ENCODE results near the gene EPB41L3. TPM values are rescaled to one million over a fixed set of nuclear protein-coding genes. Genes with fewer than 3 reads are reported as not detected.

The EPB41L3 gene
- total RNA-seq, 4 donors from 2014 or later, result 32.0 to 60.6 (median 41.8) TPM

DNA sequence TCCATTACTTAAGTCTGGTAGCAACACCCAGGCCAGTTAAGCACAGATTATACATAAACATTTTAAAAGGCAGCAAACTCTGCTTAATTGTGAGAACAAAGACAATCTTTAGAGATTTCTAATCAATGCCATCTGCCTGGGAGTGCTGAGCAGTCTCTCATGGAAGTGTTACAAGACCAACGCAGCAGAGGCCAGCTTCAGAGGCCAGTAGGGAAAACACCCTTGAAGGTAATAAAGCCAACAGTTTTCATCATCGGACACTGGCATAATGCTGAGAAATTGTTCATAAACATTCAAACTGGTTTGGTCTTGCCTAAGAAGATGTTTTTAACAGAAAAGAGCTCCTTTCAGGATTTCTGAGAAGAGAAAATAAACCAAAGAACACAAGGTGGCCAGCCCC, 35.0 kb downstream of the EPB41L3 start:
- Histone ChIP-seq H3K4me3 (no peak overlapping the region), H3K27ac (replicated peaks in 1 of 4) (no peak overlapping the region), H3K27me3 (peaks cover 0 to 4% (median 0%) of the 10 kb centered on the region in 4 donors), H3K9me3 (no peaks in the 10 kb centered on the region), H3K36me3 (no peaks in the 10 kb centered on the region), H3K4me1 (no peaks in the 10 kb centered on the region)
- intact Hi-C loops (cut with DNase I), result no loop called here
- TF ChIP-seq, protein P1, sequence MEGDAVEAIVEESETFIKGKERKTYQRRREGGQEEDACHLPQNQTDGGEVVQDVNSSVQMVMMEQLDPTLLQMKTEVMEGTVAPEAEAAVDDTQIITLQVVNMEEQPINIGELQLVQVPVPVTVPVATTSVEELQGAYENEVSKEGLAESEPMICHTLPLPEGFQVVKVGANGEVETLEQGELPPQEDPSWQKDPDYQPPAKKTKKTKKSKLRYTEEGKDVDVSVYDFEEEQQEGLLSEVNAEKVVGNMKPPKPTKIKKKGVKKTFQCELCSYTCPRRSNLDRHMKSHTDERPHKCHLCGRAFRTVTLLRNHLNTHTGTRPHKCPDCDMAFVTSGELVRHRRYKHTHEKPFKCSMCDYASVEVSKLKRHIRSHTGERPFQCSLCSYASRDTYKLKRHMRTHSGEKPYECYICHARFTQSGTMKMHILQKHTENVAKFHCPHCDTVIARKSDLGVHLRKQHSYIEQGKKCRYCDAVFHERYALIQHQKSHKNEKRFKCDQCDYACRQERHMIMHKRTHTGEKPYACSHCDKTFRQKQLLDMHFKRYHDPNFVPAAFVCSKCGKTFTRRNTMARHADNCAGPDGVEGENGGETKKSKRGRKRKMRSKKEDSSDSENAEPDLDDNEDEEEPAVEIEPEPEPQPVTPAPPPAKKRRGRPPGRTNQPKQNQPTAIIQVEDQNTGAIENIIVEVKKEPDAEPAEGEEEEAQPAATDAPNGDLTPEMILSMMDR (IDR thresholded peaks at IDR 0.05), result no peak
- no peak for TF ChIP-seq POLR2AphosphoS5 (IDR thresholded peaks at IDR 0.05)
- TF ChIP-seq EP300 (IDR thresholded peaks at IDR 0.05), result no peak
- TF ChIP-seq POLR2A (IDR thresholded peaks at IDR 0.05; ENCODE audit: low read depth), result no peak
- no peak for DNase-seq (ENCODE audit: extremely low spot score)
- WGBS, result 81% methylated on average over 2 of the region's 2 CpGs

DNA sequence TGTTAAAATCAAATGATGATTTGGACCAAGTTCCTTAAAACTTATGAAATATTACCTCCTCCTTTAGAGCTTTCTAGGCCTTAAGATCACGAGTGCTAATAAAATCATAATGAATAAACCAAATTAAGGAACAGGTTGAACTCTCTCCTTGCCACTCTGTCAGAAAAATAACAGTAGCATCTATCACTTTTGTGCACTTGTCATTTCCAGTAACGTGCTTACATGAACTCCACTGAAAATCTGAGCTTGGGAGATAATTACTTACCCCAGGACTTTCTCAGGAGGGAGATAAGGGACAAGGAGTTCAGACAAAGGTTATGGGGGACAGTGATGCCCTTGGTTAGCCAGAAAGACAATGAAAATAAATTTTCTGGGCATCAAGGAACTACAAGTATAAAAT, 36.0 kb downstream of the EPB41L3 start:
- H3K4me1 ChIP-seq, result no peaks in the 10 kb centered on the region
- H3K4me3 ChIP-seq, result no peak overlapping the region
- intact Hi-C loops (cut with DNase I), result no loop called here
- TF ChIP-seq POLR2A (IDR thresholded peaks at IDR 0.05; ENCODE audit: low read depth), result no peak
- TF ChIP-seq, protein P1 (IDR thresholded peaks at IDR 0.05), result no peak
- TF ChIP-seq EP300 (IDR thresholded peaks at IDR 0.05), result no peak
- TF ChIP-seq POLR2AphosphoS5 (IDR thresholded peaks at IDR 0.05), result no peak
- WGBS, result 61% methylated on average over 2 of the region's 2 CpGs
- no peaks in the 10 kb centered on the region for H3K36me3 ChIP-seq
- no peak overlapping the region for H3K27ac ChIP-seq (replicated peaks in 1 of 4)
- H3K9me3 ChIP-seq, result no peaks in the 10 kb centered on the region
- peaks cover 0 to 4% (median 0%) of the 10 kb centered on the region in 4 donors for H3K27me3 ChIP-seq
- DNase-seq (ENCODE audit: extremely low spot score), result no peak

DNA sequence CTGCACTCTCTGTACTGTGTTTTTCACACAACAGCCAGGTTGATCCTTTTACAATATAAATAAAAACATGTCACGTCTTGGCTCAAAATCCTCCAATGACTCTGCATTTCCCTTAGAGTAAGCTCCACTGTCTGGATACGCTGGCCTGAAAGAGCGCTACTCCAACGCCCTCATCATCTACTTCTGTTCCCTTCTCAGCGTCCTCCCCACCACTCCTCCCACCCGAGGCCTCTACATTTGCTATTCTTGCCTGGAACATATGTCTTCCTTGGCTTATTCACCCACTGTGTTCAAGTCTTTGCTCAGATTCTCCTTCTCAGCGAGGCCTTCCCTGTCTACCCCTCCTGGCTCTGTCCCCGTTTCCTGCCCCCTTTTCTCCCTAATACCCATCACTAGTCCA, 37.6 kb downstream of the EPB41L3 start:
- no peaks in the 10 kb centered on the region for H3K9me3 ChIP-seq
- no peak overlapping the region for H3K27ac ChIP-seq (replicated peaks in 1 of 4)
- H3K36me3 ChIP-seq, result no peaks in the 10 kb centered on the region
- TF ChIP-seq POLR2AphosphoS5 (IDR thresholded peaks at IDR 0.05) (no peak), POLR2A (IDR thresholded peaks at IDR 0.05; ENCODE audit: low read depth) (no peak), EP300 (IDR thresholded peaks at IDR 0.05) (no peak)
- TF ChIP-seq, protein P1 (IDR thresholded peaks at IDR 0.05), result no peak
- peaks cover 0 to 4% (median 0%) of the 10 kb centered on the region in 4 donors for H3K27me3 ChIP-seq
- intact Hi-C loops (cut with DNase I), result no loop called here
- no peak for DNase-seq (ENCODE audit: extremely low spot score)
- no peak overlapping the region for H3K4me3 ChIP-seq
- 95% methylated on average over 8 of the region's 8 CpGs for WGBS
- H3K4me1 ChIP-seq, result no peaks in the 10 kb centered on the region

DNA sequence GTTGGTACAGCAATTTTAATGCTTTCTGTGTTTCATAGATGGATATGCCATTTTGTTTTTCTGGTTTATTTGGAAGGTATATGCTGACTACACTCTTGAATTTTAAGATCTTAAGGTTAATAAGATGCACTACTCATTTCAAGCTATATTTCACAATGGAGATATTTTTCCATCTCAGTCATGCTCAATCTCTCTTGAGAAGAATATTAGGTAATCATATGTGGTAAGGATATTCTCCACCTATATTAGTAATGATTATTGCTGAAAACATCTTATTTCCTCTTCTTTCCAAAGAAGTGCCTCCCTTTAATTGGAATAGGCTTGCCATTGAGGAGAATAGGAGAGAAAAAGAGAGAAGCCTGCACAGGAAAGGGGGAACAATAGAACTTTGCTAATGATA, 40.1 kb downstream of the EPB41L3 start:
- no peaks in the 10 kb centered on the region for H3K4me1 ChIP-seq
- TF ChIP-seq POLR2AphosphoS5 (IDR thresholded peaks at IDR 0.05) (no peak), EP300 (IDR thresholded peaks at IDR 0.05) (no peak), POLR2A (IDR thresholded peaks at IDR 0.05; ENCODE audit: low read depth) (no peak)
- TF ChIP-seq, protein P1 (IDR thresholded peaks at IDR 0.05), result no peak
- H3K4me3 ChIP-seq, result no peak overlapping the region
- intact Hi-C loops (cut with DNase I), result no loop called here
- no peak for DNase-seq (ENCODE audit: extremely low spot score)
- H3K36me3 ChIP-seq, result no peaks in the 10 kb centered on the region
- no peaks in the 10 kb centered on the region for H3K9me3 ChIP-seq
- H3K27me3 ChIP-seq, result peaks cover 0 to 4% (median 0%) of the 10 kb centered on the region in 4 donors
- H3K27ac ChIP-seq (replicated peaks in 1 of 4), result no peak overlapping the region

All from esophagus muscularis mucosa (tissue), 4 donors.